Fibroblast of skin of scalp (primary cell): ENCODE data around the gene WNT8B.

Experiments used
- DNase-seq: peaks from one replicate; pipeline ENCODE4 v3.0.0-alpha.2; 2013

Gene WNT8B

DNA sequence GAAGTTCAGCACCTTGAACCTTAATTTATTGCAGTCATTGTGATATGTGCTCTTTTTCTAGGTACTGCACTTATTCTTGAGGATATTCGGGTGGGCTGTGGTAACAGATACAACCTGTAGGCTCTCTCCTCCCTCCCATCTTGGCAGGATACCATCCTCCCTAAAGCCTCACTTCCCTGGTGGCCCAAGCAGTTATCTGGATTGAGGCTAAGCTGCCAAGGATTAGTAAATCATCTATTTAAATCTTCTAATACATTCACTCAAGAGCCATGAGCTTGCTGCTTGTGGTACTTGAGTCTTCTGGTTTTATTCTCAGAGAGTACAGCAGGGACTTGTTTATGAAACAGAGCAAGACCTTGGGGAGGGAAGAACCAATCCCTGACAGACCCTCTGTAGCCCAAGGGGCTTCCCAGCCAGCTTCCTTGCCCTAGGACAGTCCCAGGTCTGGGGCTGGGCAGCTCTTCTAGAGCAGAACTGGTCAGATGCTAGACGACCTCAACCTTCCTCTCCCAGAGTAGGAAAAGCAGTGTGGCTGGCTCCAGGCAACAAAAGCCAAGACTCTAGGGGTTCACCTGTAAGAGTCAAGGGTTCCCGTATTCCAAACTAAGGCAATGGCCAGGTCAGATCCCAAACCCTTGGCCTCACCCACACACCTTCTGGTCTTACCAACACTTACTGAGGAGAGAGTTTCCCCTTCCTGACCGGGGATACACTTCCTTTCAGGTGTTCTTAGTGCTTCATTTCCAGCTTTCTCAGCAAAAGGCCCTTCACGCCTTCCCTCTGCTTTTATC lies 21.3 kb downstream of the WNT8B start:
- no peak for DNase-seq

GRCh38 chr10:100485366-100485765 lies 22.6 kb downstream of the WNT8B start:
- no peak for DNase-seq

DNA sequence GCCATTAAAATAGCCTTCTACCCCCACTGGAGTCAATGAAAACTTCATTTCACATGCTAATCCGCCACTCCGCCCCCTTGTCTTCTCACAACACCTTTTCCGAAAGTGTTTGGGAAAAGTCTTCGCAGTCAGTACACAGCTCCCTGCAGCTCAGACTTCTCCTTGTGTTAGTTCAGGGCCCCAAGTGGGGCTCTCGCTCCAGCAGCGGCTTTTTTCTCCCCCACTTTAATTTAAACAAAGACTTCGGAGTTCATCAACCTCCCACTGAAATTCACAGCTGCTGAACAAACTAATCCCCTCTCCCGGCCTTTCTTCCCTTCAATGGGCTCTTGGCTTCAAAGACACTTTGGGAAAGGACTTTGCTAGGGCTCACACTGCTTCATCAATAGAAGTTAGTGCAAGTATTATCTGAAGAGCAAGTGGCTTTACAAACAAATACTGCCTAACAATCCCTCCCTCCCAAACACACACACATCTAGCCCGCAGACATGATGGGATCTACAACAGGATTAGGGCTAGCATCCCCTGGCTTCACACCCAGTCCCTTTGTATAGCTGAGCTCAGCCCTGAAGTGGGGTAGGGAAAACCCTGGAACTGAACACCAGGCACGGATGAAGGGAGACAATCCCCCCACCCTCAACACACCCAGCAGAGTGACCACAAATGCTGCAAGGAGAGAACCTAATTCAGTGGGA lies 23.1 kb downstream of the WNT8B start:
- no peak for DNase-seq

- no peak for DNase-seq
These were observed 24.7 kb downstream of the WNT8B start for GRCh38 chr10:100487529-100487928.

DNA sequence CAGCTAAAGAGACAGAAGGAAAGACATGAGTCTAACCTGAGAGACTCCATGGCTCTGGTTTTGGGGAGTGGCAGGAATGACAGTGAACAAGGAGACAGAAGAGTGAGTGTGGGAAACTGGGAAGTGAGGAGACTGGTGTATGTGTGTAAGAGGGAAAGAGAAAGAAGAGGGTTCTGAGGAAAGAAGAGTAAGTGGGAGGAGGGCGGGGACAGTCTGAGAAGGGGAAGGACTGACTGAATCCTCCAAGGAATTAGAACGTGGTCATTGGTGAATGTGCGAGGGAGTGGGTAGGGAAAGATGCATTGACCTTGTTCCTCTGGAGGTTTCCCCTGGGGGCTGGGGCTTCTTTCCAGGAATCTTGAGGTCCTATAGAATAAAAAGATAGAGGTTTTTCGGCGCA lies 26.6 kb downstream of the WNT8B start:
- DNase-seq: no peak

DNA sequence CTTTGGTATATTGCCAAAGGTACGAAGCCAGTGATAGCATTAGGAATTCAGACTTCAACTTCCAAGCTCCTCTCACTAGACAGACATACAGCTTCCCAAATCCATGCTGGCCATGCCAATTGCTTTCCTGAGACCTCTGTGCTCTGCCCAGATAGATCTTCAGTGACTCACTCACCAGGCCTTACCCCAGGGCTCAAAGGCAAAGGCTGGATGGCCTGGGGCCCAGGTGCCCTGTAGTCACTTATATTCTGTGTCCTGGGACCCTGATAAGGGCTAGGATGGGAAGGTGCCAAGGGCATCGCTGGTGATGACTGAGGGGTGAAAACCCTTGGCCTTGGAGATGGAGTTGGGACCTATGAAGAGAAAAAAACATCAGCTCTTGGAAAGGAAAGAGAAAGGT lies 27.7 kb downstream of the WNT8B start:
- DNase-seq: no peak

- DNase-seq: no peak
These were observed 33.8 kb downstream of the WNT8B start for GRCh38 chr10:100496567-100496966.

DNA sequence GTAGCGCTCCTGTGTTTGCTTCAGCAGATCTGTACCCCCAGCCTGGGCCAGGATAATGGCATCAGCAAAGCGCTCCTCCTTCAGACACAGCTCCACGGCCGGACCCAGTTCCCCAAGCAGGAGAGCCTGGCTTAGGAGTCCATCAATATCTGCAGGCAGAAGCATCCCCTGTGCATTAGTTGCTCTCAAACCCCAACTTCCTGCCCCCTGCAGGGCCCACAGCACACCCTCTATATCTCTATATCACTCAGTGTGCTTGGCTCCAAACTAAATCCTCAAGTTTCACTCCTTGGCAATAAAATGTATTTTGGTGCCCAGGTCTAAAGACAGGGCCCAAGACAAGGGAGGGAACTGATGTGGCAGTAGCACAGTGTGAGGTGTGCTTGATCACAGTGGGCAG lies 35.2 kb downstream of the WNT8B start:
- no peak for DNase-seq

GRCh38 chr10:100501423-100501822 lies 38.6 kb downstream of the WNT8B start:
- DNase-seq: no peak

GRCh38 chr10:100502926-100503494 lies 40.2 kb downstream of the WNT8B start:
- peak; percentile 21 for DNase-seq

DNA sequence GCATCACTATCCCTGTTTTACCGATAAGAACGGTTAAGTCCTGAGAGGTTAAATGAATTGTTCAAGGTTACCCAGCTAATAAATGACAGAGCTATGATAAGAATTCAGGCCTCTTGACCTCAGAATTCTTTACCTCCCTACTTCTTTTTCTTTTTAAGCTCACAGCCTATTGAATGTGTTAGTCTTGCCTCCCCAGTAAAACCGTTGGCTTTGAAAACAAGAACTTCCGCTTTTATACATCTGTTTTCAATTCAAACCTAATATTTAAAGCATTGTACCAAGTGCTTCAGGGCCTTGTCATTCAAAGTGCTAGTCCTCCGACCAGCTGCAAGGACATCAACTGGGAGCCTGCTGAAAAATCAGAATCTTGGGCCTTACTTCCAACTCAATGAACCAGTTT lies 41.3 kb downstream of the WNT8B start:
- DNase-seq: peak; percentile 81

DNA sequence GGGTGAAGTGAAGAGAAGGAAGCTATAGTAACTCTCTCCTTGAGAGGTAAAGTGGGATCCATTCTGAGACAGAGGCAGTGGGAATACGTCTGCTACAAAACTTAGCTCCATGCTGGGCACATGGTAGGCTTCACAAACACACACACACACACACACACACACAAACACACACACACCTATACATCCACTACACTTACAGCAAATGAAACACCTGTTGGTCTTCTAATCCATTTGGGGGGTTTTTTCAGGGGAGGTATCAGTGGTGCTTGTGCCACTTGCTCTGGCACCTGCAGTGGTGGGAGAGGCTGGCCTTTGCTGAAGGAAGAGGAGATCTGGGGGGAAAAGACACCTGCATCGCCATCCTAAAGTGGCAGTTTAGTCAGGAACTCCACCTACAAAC lies 42.4 kb downstream of the WNT8B start:
- no peak for DNase-seq

DNA sequence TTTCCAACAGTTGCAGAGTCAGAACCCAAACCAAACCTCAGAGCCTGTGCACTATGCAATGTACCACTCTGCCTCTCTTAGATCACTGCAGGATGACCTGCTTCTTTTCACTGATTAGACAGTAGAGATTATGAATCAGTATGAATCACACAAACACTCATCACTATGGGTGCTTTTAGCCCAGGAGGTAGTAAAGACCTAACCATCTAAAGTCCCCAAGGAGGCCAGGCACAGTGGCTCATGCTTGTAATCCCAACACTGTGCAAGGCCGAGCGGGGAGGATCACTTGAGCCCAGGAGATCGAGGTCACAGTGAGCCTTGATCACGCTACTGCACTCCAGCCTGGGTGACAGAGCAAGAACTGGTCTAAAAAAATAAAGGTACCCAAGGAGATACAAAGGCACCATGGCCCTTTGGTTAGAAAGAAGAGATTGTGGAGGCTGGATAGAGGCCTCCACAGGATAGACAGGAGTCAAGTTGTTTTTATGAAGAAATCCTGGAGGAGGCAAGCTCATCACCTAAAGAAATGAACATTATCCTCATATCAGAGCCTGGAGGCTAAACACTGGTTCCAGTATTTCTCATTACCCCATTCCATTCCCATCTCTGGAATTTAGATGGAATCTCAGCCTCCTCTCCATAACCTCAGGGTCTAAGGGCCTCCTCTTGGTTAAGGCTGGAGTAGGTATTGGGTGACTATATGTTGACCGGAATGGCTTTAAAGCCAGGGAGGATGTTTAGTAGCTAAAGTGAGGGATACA lies 44.0 kb downstream of the WNT8B start:
- DNase-seq: peak; percentile 69

DNA sequence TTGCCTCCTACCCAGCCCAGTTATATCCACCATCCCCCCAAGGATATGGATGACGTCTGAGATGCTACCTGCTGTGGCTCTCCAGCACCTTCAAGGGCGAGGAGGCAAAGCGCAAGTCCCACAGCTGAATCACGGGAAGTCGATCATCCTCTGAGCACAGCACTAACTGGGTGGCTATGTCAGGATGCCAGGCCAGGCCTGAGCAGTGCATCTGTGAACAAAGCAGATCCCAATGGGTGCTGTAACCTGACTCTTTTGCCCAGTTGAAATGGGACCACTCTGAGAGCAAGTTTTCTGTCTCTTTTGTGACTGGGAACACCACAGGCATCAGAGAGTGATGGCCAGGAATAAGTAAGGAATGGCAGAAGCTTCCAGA lies 44.5 kb downstream of the WNT8B start:
- DNase-seq: no peak

GRCh38 chr10:100508266-100508665 lies 45.5 kb downstream of the WNT8B start:
- DNase-seq: no peak

DNA sequence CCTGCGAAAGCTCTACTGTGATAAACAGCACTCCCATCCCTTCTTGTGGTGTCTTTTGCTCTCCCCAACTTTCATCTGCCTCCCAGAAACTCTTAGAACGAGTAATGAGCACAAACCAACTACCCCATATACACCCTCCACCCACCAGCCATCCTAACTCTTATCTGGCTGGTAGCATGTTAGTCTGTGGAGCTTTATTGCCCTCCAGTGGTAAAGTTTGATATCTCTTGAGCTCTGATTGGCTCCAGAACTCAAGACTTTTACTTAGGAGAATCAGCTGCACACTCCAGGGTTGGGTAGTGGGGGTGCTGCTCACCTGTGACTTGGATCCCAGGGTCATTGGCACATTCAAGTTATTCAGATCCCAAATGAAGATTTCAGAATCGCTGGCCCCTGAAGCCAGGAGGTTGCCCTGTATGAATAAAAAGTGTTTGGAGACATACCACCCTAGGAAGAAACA lies 45.9 kb downstream of the WNT8B start:
- DNase-seq: peak; percentile 70

DNA sequence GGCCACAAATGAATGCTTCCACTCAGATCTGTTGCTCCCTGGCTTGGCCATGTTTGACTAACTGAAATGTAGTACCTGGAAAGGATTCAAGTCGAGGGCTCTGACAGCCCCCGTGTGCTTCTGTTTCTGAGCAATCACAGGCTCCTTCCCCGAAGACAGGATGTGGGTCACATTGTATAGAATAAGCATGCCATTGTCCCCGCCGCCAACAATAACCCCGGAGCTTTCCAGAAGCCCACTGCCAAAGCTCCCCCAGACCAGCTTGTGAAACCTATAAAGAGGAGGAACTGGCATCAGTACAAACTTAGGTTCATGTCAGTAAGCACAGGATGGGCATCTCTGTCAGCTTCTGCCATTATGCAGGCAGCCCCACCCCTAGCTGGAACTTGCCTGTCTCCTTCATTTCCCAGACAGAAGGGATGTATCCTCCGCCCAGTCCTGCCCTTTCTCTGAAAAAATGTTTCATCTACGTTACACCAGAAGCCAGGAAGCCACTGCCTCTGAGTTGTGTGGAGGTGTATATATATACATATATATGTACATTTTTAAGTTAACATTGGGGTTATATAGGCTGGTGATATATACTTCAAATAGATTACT lies 46.5 kb downstream of the WNT8B start:
- DNase-seq: no peak

GRCh38 chr10:100510533-100511308 lies 47.9 kb downstream of the WNT8B start:
- DNase-seq: no peak

GRCh38 chr10:100515612-100516011 lies 52.8 kb downstream of the WNT8B start:
- DNase-seq: no peak

DNA sequence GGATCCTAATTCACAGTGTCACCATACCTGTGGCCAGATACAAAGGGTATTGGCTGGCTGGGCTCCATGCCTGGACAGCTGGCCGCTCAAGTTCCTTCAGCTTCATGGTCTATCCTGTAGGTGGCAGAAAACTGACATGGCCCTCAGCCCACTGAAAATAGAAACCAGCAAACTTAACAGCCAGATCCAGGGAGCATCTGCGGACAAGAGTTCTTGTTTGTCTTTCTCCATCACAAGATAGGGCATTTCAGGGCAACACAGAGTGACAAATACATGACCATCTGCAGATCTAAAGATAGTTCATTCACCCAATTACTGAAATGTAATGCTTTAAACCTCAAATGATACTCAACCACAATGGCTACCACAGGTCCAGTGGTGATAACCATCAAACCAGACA lies 54.0 kb downstream of the WNT8B start:
- DNase-seq: no peak

DNA sequence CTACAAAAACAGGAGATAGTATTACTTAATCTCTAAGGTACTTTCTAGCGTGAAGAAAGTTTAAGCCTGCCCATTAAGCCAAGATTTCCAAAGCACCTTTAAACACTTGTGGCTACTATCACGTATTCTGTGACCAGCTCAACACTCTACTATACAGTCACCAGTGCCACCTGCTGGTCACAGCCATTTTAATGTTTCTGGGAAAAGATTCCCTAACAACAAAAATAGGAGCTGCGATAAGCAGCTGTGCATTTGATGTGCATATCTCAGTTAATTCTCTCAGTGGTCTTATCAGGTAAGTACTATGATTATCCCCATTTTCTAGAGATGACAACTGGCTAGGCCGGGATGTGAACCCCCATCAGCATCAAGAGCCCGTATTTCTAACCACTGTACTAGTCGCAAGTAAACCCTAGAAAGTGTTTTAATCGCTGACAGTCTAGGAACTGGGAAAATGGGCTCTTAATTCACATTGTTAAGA lies 56.0 kb downstream of the WNT8B start:
- DNase-seq: peak; percentile 64
